ENCODE results near the gene ALDH5A1. TPM values are rescaled to one million over a fixed set of nuclear protein-coding genes. Genes with fewer than 3 reads are reported as not detected.

Gene ALDH5A1
- total and polyA plus RNA-seq, 9 donors = 4.1 to 17.0 (median 10.1) TPM

DNA sequence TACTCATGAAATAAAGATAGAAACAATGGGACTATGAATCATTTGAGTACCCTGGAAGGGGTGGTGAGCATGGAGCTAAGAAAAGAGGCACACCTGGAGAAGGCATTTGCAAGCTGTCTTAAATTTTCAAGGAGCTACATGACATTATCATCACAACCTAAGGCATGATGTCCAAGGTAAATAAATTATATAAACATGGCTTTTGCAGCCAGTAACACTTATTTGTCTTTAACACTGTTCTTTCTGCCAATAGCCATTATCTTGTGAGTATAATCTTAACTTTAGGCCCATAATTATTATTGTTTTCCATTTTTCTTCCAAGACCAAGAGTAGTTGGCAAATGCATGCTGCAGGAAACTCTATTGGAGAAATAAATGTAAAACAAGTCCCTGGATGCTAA is 63.7 kb downstream of the ALDH5A1 start:
- TF ChIP-seq, protein P1, sequence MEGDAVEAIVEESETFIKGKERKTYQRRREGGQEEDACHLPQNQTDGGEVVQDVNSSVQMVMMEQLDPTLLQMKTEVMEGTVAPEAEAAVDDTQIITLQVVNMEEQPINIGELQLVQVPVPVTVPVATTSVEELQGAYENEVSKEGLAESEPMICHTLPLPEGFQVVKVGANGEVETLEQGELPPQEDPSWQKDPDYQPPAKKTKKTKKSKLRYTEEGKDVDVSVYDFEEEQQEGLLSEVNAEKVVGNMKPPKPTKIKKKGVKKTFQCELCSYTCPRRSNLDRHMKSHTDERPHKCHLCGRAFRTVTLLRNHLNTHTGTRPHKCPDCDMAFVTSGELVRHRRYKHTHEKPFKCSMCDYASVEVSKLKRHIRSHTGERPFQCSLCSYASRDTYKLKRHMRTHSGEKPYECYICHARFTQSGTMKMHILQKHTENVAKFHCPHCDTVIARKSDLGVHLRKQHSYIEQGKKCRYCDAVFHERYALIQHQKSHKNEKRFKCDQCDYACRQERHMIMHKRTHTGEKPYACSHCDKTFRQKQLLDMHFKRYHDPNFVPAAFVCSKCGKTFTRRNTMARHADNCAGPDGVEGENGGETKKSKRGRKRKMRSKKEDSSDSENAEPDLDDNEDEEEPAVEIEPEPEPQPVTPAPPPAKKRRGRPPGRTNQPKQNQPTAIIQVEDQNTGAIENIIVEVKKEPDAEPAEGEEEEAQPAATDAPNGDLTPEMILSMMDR (IDR thresholded peaks at IDR 0.05) = no peak
- no peak for TF ChIP-seq EP300 (IDR thresholded peaks at IDR 0.05)
- no peak for TF ChIP-seq POLR2A (IDR thresholded peaks at IDR 0.05)
- DNase-seq = no peak
- Histone ChIP-seq H3K36me3 (no peaks in the 10 kb centered on the region), H3K4me3 (no peak overlapping the region), H3K27ac (no peak overlapping the region), H3K4me1 (ENCODE audit: insufficient read depth) (no peaks in the 10 kb centered on the region), H3K9me3 (no peaks in the 10 kb centered on the region), H3K27me3 (no peaks in the 10 kb centered on the region)
- intact Hi-C loops (cut with DNase I) = no loop called here

DNA sequence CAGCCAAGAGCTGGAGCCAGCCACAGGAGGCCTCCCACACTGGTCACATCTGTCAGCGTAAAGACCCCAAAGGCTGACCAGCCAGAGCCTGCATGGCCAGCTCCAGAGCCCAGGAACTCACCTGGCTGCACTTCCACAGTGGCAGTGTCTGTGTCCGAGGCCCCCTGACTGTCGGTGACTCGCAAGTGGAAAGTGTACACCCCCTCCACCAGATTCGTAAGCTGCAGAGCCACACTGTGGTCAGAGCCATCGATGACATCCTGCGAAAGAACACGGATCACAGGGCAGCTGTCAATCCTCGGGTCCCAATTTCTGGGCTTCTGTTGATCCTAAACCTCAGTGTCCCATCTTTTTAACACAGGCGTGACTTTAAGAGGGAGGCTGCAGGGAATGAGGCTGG is 69.3 kb downstream of the ALDH5A1 start:
- Histone ChIP-seq H3K36me3 (no peaks in the 10 kb centered on the region), H3K9me3 (no peaks in the 10 kb centered on the region), H3K4me1 (ENCODE audit: insufficient read depth) (no peaks in the 10 kb centered on the region), H3K27ac (no peak overlapping the region), H3K27me3 (no peaks in the 10 kb centered on the region), H3K4me3 (no peak overlapping the region)
- no peak for DNase-seq
- 83% methylated on average over 9 to 10 of the region's 10 CpGs for WGBS, 3 donors
- intact Hi-C loops (cut with DNase I) = no loop called here
- TF ChIP-seq POLR2A (IDR thresholded peaks at IDR 0.05) = no peak
- TF ChIP-seq EP300 (IDR thresholded peaks at IDR 0.05) = no peak
- TF ChIP-seq, protein P1 (IDR thresholded peaks at IDR 0.05) = no peak

DNA sequence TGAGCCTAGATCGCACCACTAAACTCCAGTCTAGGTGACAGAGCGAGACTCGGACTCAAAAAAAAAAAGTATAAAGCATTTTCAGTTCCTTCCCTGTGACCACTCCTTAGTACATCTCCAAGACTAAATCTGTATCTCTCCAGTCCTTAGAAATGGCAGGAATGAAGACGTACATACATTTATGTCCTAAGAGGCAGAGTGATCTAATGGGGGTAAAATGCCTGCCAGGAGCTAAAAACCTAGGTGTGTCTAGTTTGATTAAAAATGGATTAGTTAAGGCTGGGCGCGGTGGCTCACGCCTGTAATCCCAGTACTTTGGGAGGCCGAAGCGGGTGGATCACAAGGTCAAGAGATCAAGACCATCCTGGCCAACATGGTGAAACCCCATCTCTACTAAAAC is 70.4 kb downstream of the ALDH5A1 start:
- DNase-seq = no peak
- Histone ChIP-seq H3K36me3 (no peaks in the 10 kb centered on the region), H3K4me1 (ENCODE audit: insufficient read depth) (no peaks in the 10 kb centered on the region), H3K9me3 (no peaks in the 10 kb centered on the region), H3K4me3 (no peak overlapping the region), H3K27ac (no peak overlapping the region), H3K27me3 (no peaks in the 10 kb centered on the region)
- 95 to 96% (median 96%) methylated on average over 9 of the region's 9 CpGs for WGBS, 3 donors
- intact Hi-C loops (cut with DNase I) = no loop called here
- TF ChIP-seq POLR2A (IDR thresholded peaks at IDR 0.05) = no peak
- no peak for TF ChIP-seq EP300 (IDR thresholded peaks at IDR 0.05)
- TF ChIP-seq, protein P1 (IDR thresholded peaks at IDR 0.05) = no peak

DNA sequence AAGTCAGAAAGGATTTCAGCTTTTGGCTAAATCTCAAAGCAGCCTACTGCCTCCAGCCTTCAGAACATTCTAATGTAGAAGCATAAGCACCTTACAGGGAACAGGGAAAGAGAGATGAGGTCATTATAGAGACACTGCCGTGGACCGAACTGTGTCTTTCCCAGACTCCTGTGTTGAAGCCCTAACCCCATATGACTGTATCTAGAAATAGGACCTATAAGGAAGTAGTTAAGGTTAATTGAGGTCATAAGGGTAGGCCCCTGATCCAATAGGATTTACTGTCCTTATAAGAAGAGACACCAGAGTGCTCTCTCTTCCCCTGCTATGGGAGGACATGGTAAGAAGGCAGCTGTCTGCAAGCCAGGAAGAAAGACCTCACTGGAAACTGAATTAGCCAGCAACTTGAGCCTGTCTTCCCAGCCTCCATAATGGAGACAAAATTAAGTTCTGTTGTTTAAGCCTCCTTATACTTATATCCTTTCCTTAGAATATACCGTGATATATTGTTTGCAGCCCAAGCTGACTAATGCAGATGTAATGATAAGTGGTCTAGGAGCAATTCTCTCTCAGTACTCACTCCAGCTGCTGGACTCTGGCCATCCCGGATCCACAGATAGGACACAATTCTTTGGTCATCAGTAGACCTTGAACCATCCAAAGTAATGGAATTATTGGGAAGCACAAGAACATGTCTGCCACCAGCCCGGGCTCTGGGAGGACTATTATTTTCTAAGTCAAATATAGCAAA is 71.4 kb downstream of the ALDH5A1 start:
- Histone ChIP-seq H3K27me3 (no peaks in the 10 kb centered on the region), H3K36me3 (no peaks in the 10 kb centered on the region), H3K27ac (no peak overlapping the region), H3K9me3 (no peaks in the 10 kb centered on the region), H3K4me3 (no peak overlapping the region), H3K4me1 (ENCODE audit: insufficient read depth) (no peaks in the 10 kb centered on the region)
- no peak for DNase-seq
- TF ChIP-seq POLR2A (IDR thresholded peaks at IDR 0.05) (no peak), EP300 (IDR thresholded peaks at IDR 0.05) (no peak)
- TF ChIP-seq, protein P1 (IDR thresholded peaks at IDR 0.05) = no peak
- WGBS, 3 donors = 76 to 85% (median 82%) methylated on average over 5 of the region's 5 CpGs
- intact Hi-C loops (cut with DNase I) = no loop called here

Data from ovary (tissue), 9 donors.